GM23248 (cell line): ENCODE data around the gene MAB21L1. TPM values are rescaled to one million over a fixed set of nuclear protein-coding genes. Genes with fewer than 3 reads are reported as not detected.

Experiments used
- DNase-seq: peaks from one replicate; pipeline ENCODE4 v3.0.0-alpha.2; 2015
- H2AFZ ChIP-seq: fragments of 200-600 bp; sonication (generic); 2 replicates; pipeline ENCODE4 v1.6.1; 2016; ENCODE audit warnings: antibody characterized with exemption
- H3F3A ChIP-seq: fragments of 200-600 bp; sonication (generic); 2 replicates; pipeline ENCODE4 v1.6.1; 2016; ENCODE audit warnings: mild to moderate bottlenecking, antibody characterized with exemption, mixed run types; ENCODE audit not compliant: insufficient read depth
- H3K27ac ChIP-seq: fragments of 200-600 bp; sonication (generic); 2 replicates; pipeline ENCODE4 v1.5.1; 2016; ENCODE audit warnings: mild to moderate bottlenecking
- H3K27me3 ChIP-seq: fragments of 200-600 bp; sonication (generic); replicated peaks from 2 replicates; pipeline ENCODE4 v1.6.1; 2016; ENCODE audit warnings: mild to moderate bottlenecking; ENCODE audit not compliant: insufficient read depth
- H3K36me3 ChIP-seq: fragments of 200-600 bp; sonication (generic); 2 replicates; pipeline ENCODE4 v1.6.1; 2016; ENCODE audit warnings: low read depth, mild to moderate bottlenecking
- H3K4me1 ChIP-seq: fragments of 200-600 bp; sonication (generic); 2 replicates; pipeline ENCODE4 v1.6.1; 2016; ENCODE audit warnings: mild to moderate bottlenecking; ENCODE audit not compliant: insufficient read depth
- H3K4me2 ChIP-seq: fragments of 200-600 bp; sonication (generic); one replicate; pipeline ENCODE4 v1.6.1; 2016; ENCODE audit warnings: mild to moderate bottlenecking; ENCODE audit not compliant: unreplicated experiment
- H3K4me3 ChIP-seq: fragments of 200-600 bp; sonication (generic); 2 replicates; pipeline ENCODE4 v1.5.1; 2016; ENCODE audit warnings: mild to moderate bottlenecking
- H3K79me2 ChIP-seq: fragments of 200-600 bp; sonication (generic); 2 replicates; pipeline ENCODE4 v1.6.1; 2016; ENCODE audit warnings: mild to moderate bottlenecking; ENCODE audit not compliant: insufficient read depth
- H3K9ac ChIP-seq: fragments of 200-600 bp; sonication (generic); 2 replicates; pipeline ENCODE4 v1.6.1; 2016; ENCODE audit warnings: mild to moderate bottlenecking
- H3K9me2 ChIP-seq: fragments of 200-600 bp; sonication (generic); 2 replicates; pipeline ENCODE4 v1.6.1; 2016; ENCODE audit warnings: mixed run types, mild to moderate bottlenecking, moderate library complexity; ENCODE audit not compliant: insufficient read depth
- H3K9me3 ChIP-seq: fragments of 200-600 bp; sonication (generic); one replicate; pipeline ENCODE4 v1.6.1; 2017; ENCODE audit warnings: low read depth
- H4K20me1 ChIP-seq: fragments of 200-600 bp; sonication (generic); 2 replicates; pipeline ENCODE4 v1.6.0; 2016; ENCODE audit not compliant: insufficient read depth
- EZH2 ChIP-seq: fragments of 200-600 bp; sonication (generic); IDR thresholded peaks from 2 replicates; pipeline ENCODE4 v1.6.1; 2018; ENCODE audit warnings: antibody characterized with exemption, mild to moderate bottlenecking; ENCODE audit not compliant: insufficient read depth, poor library complexity, severe bottlenecking
- EZH2phosphoT487 ChIP-seq: fragments of 200-600 bp; sonication (generic); IDR thresholded peaks from 2 replicates; pipeline ENCODE4 v1.6.1; 2018; ENCODE audit warnings: antibody characterized with exemption, moderate library complexity, mild to moderate bottlenecking, low read depth; ENCODE audit not compliant: insufficient read depth
- WGBS, 2 experiments: methylation state at CpG; one replicate each; pipeline ENCODE4 v1.1.6; 2015 to 2017; ENCODE audit warnings: low lambda C conversion rate in 2 of 2, low coverage in 1 of 2; ENCODE audit errors: missing lambda C conversion rate in 2 of 2; 5-methylcytosine and 5-hydroxymethylcytosine counted together
- in situ Hi-C: fragments of 300-500 bp; cut with MboI; formaldehyde crosslinking; loops from 2 replicates; pipeline ENCODE4 v1.15.0; 2020
- polyA plus RNA-seq: library from polyadenylated mRNA; unstranded; fragments of >200 nt; fragmentation: Nextera tagmentation; extraction: Ambion mirVana; gene quantifications from 2 replicates; pipeline ENCODE4 v1.2.1, GENCODE V29; 2016
- total RNA-seq: library from RNA; depleted of rRNA; stranded (reverse); fragments of >200 nt; shearing (Covaris generic); gene quantifications from 2 replicates; pipeline ENCODE4 v1.2.3, GENCODE V29; 2014

Gene MAB21L1
- total and polyA plus RNA-seq, 2 experiments from 2014 or later, result 13.1 to 14.4 TPM

DNA sequence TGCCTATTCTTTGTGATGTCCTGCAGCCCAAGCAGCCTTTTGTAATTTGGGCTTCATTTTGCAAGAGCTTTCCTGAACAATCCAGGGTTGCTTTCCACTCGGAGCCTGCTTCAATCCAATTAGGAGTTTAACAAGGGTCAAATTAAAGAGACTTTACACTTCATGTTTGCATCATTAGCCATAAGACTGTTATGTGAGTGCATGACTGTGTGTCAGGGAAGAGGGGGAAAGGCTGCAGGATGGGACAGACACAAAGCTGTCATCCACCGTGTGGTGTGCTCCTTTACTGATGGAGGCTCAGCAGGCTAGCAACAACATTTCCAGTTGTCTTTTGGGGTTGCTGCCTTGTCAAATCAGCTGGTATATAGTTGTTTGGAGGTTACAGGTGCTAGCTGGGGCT, 23.7 kb upstream of the MAB21L1 start:
- no peaks in the 10 kb centered on the region for H3K4me1 ChIP-seq
- H2AFZ ChIP-seq, result no peak overlapping the region
- DNase-seq, result no peak
- WGBS, 2 experiments, result 75 to 76% methylated on average over 2 of the region's 2 CpGs
- in situ Hi-C loops, result no loop called here
- no peaks in the 10 kb centered on the region for H3K27me3 ChIP-seq
- H3K9me3 ChIP-seq, result no peaks in the 10 kb centered on the region
- no peak overlapping the region for H3K4me2 ChIP-seq
- H3K9me2 ChIP-seq, result no peaks in the 10 kb centered on the region
- no peak overlapping the region for H3K9ac ChIP-seq
- H3K79me2 ChIP-seq, result no peaks in the 10 kb centered on the region
- no peaks in the 10 kb centered on the region for H3F3A ChIP-seq
- H3K4me3 ChIP-seq, result no peak overlapping the region
- TF ChIP-seq EZH2phosphoT487 (no peak), EZH2 (no peak)
- no peaks in the 10 kb centered on the region for H3K36me3 ChIP-seq
- H3K27ac ChIP-seq, result no peak overlapping the region
- H4K20me1 ChIP-seq, result no peaks in the 10 kb centered on the region

GRCh38 chr13:35499676-35500075, 23.2 kb upstream of the MAB21L1 start:
- no peaks in the 10 kb centered on the region for H3K9me2 ChIP-seq
- no peaks in the 10 kb centered on the region for H3K27me3 ChIP-seq
- TF ChIP-seq EZH2, result no peak
- no peak for TF ChIP-seq EZH2phosphoT487
- H2AFZ ChIP-seq, result no peak overlapping the region
- no peaks in the 10 kb centered on the region for H3K9me3 ChIP-seq
- H3F3A ChIP-seq, result no peaks in the 10 kb centered on the region
- H3K4me2 ChIP-seq, result no peak overlapping the region
- no peak overlapping the region for H3K27ac ChIP-seq
- no peak overlapping the region for H3K9ac ChIP-seq
- no peak overlapping the region for H3K4me3 ChIP-seq
- no peak for DNase-seq
- no peaks in the 10 kb centered on the region for H3K36me3 ChIP-seq
- no peaks in the 10 kb centered on the region for H4K20me1 ChIP-seq
- no peaks in the 10 kb centered on the region for H3K4me1 ChIP-seq
- WGBS, 2 experiments, result 90 to 96% methylated on average over 4 of the region's 4 CpGs
- in situ Hi-C loops, result no loop called here
- H3K79me2 ChIP-seq, result no peaks in the 10 kb centered on the region

DNA sequence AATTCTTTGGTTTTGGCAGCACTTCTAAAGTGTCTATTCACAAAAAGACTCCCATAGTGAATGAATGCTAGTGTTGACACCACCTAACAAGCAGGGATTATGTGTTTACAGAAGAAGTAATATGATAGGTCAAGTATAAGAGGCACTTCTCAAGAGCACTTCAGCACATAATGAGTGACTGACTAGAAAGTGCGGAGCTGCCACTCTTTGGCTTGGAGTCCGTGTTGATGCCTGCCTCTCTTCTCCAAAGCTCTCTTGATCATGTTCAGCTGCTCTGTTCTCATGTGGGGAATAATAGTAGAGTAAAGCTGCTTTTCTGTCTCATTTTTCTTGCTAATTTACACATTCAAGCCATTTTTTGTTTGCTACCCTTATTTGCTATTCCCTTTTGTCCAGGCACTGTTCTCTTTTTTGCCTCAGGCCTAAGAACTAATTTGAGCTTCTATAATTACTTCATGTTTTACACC, 22.7 kb upstream of the MAB21L1 start:
- Histone ChIP-seq H3K9ac (no peak overlapping the region), H3K27me3 (no peaks in the 10 kb centered on the region), H2AFZ (no peak overlapping the region), H3F3A (no peaks in the 10 kb centered on the region), H3K79me2 (no peaks in the 10 kb centered on the region), H3K9me2 (no peaks in the 10 kb centered on the region), H3K36me3 (no peaks in the 10 kb centered on the region), H3K4me2 (no peak overlapping the region), H3K4me3 (no peak overlapping the region), H4K20me1 (no peaks in the 10 kb centered on the region), H3K27ac (no peak overlapping the region), H3K9me3 (no peaks in the 10 kb centered on the region), H3K4me1 (no peaks in the 10 kb centered on the region)
- WGBS, 2 experiments, result 60 to 66% methylated on average over 2 of the region's 2 CpGs
- no peak for TF ChIP-seq EZH2
- no peak for TF ChIP-seq EZH2phosphoT487
- no peak for DNase-seq
- in situ Hi-C loops, result no loop called here

- no peak overlapping the region for H3K9ac ChIP-seq
- H3K36me3 ChIP-seq, result no peaks in the 10 kb centered on the region
- no peaks in the 10 kb centered on the region for H3K27me3 ChIP-seq
- no peak overlapping the region for H3K4me2 ChIP-seq
- H2AFZ ChIP-seq, result no peak overlapping the region
- in situ Hi-C loops, result no loop called here
- no peak overlapping the region for H3K4me3 ChIP-seq
- no peaks in the 10 kb centered on the region for H3K9me2 ChIP-seq
- H3K4me1 ChIP-seq, result no peaks in the 10 kb centered on the region
- H3K79me2 ChIP-seq, result no peaks in the 10 kb centered on the region
- no peak for TF ChIP-seq EZH2
- no peak for TF ChIP-seq EZH2phosphoT487
- H3K27ac ChIP-seq, result no peak overlapping the region
- DNase-seq, result no peak
- no peaks in the 10 kb centered on the region for H3F3A ChIP-seq
- H4K20me1 ChIP-seq, result no peaks in the 10 kb centered on the region
- no peaks in the 10 kb centered on the region for H3K9me3 ChIP-seq
These were observed 21.7 kb upstream of the MAB21L1 start for GRCh38 chr13:35498231-35498630.

- Histone ChIP-seq H3K4me1 (no peaks in the 10 kb centered on the region), H3K27me3 (no peaks in the 10 kb centered on the region), H3K4me2 (no peak overlapping the region), H3K36me3 (no peaks in the 10 kb centered on the region), H3K9me3 (no peaks in the 10 kb centered on the region), H3K9me2 (no peaks in the 10 kb centered on the region), H3K27ac (no peak overlapping the region), H3K79me2 (no peaks in the 10 kb centered on the region), H2AFZ (no peak overlapping the region), H3K9ac (no peak overlapping the region), H3F3A (no peaks in the 10 kb centered on the region), H4K20me1 (no peaks in the 10 kb centered on the region), H3K4me3 (no peak overlapping the region)
- no peak for TF ChIP-seq EZH2
- no peak for TF ChIP-seq EZH2phosphoT487
- DNase-seq, result peak; percentile 13
- in situ Hi-C loops, result no loop called here
- WGBS, 2 experiments, result 94 to 96% methylated on average over 2 of the region's 2 CpGs
These were observed 20.4 kb upstream of the MAB21L1 start for GRCh38 chr13:35496761-35497386.
